ENCODE measurements around the gene AADAC. TPM values are rescaled to one million over a fixed set of nuclear protein-coding genes. Genes with fewer than 3 reads are reported as not detected.

AADAC gene
- total and polyA plus RNA-seq, 4 donors: 0.77 to 11.5 TPM; not detected in 2

DNA sequence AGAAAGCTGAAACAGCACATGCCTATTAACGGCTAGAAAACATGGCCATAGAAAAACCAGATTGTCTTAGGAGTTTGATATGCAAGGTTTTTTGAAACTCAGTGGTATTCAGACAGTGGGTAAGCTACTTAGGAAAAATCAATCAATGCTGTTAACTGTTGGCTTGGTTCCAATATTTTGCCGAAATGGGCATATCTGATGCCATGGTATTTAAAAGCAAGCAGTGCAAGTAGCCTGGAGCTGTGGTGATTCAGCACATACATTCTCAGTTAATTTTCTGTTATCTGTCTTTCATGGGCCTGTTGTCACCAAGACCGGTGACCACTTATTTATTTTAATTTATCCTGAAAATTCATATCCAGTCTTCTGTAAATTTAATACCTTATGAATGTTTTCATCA is 42.2 kb downstream of the AADAC start:
- 76 to 78% methylated on average over 3 of the region's 3 CpGs for WGBS, 2 donors
- no peaks in the 10 kb centered on the region for H3K27me3 ChIP-seq (ENCODE audit: control insufficient read depth in 1 of 2, insufficient read depth in 2 of 2, low read length in 1 of 2)
- H3K9me3 ChIP-seq (ENCODE audit: control insufficient read depth, low read length): no peaks in the 10 kb centered on the region
- no peaks in the 10 kb centered on the region for H3K4me1 ChIP-seq (ENCODE audit: control insufficient read depth in 1 of 2, insufficient read depth in 2 of 2, low read length in 2 of 2)
- no peak overlapping the region for H3K27ac ChIP-seq (ENCODE audit: low read depth in 1 of 2, low read length in 2 of 2)
- DNase-seq (no peak), ATAC-seq (ENCODE audit: low FRiP score) (no peak)
- intact Hi-C loops (cut with DNase I): no loop called here
- H3K36me3 ChIP-seq (ENCODE audit: control insufficient read depth in 1 of 2, insufficient read depth in 2 of 2, low read length in 1 of 2): no peaks in the 10 kb centered on the region
- H3K4me3 ChIP-seq (ENCODE audit: low read length in 2 of 2): no peak overlapping the region

DNA sequence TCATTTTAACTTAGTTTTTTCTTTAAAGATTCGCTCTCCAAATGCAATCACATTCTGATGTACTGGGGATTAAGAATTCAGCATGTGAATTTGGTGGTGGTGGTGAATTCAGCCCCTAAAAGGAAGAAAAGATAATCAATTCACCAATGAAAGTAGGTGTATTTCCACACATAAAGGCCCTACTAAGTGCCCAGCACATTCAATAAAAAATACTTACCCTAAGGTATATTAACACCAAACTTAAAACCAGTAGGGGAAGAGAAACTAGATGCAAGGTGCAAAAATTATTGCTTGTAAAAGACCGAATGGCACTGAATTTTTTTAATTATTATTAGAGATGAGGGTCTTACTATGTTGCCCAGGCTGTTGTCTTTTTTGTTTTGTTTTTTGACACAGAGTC is 42.7 kb downstream of the AADAC start:
- no peak overlapping the region for H3K27ac ChIP-seq (ENCODE audit: low read depth in 1 of 2, low read length in 2 of 2)
- DNase-seq (no peak), ATAC-seq (ENCODE audit: low FRiP score) (no peak)
- no peaks in the 10 kb centered on the region for H3K27me3 ChIP-seq (ENCODE audit: control insufficient read depth in 1 of 2, insufficient read depth in 2 of 2, low read length in 1 of 2)
- no peaks in the 10 kb centered on the region for H3K4me1 ChIP-seq (ENCODE audit: control insufficient read depth in 1 of 2, insufficient read depth in 2 of 2, low read length in 2 of 2)
- no peaks in the 10 kb centered on the region for H3K36me3 ChIP-seq (ENCODE audit: control insufficient read depth in 1 of 2, insufficient read depth in 2 of 2, low read length in 1 of 2)
- WGBS, 2 donors: 97 to 99% methylated on average over 2 of the region's 2 CpGs
- intact Hi-C loops (cut with DNase I): no loop called here
- H3K4me3 ChIP-seq (ENCODE audit: low read length in 2 of 2): no peak overlapping the region
- no peaks in the 10 kb centered on the region for H3K9me3 ChIP-seq (ENCODE audit: control insufficient read depth, low read length)

GRCh38 chr3:151859233-151859673 is 45.3 kb downstream of the AADAC start:
- no peak for ATAC-seq (ENCODE audit: low FRiP score)
- no peaks in the 10 kb centered on the region for H3K4me1 ChIP-seq (ENCODE audit: control insufficient read depth in 1 of 2, insufficient read depth in 2 of 2, low read length in 2 of 2)
- no peaks in the 10 kb centered on the region for H3K27me3 ChIP-seq (ENCODE audit: control insufficient read depth in 1 of 2, insufficient read depth in 2 of 2, low read length in 1 of 2)
- H3K9me3 ChIP-seq (ENCODE audit: control insufficient read depth, low read length): no peaks in the 10 kb centered on the region
- H3K36me3 ChIP-seq (ENCODE audit: control insufficient read depth in 1 of 2, insufficient read depth in 2 of 2, low read length in 1 of 2): no peaks in the 10 kb centered on the region
- H3K27ac ChIP-seq (ENCODE audit: low read depth in 1 of 2, low read length in 2 of 2): no peak overlapping the region
- DNase-seq: no peak
- 64 to 66% methylated on average over 2 of the region's 2 CpGs for WGBS, 2 donors
- H3K4me3 ChIP-seq (ENCODE audit: low read length in 2 of 2): no peak overlapping the region
- intact Hi-C loops (cut with DNase I): no loop called here

DNA sequence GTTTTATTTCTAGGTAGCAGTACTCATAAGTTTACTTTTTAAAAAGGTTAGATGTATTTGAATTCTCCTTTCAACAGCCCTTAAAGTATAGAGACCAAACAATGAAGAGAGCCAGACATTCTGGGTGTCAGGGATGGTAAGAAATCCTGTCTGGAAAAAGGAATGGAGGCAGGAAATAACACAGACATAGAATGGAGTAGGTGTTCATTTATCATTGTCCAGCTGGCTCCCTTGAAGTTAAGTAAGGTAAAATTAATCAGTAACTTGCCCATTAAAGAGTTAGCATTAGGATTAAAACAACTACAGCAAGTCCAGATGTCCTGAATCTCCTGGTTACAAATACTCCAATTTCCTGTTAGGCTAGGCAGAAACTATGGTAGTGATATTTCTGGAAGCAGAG is 46.0 kb downstream of the AADAC start:
- Histone ChIP-seq H3K27me3 (ENCODE audit: control insufficient read depth in 1 of 2, insufficient read depth in 2 of 2, low read length in 1 of 2) (no peaks in the 10 kb centered on the region), H3K27ac (ENCODE audit: low read depth in 1 of 2, low read length in 2 of 2) (no peak overlapping the region), H3K4me3 (ENCODE audit: low read length in 2 of 2) (no peak overlapping the region), H3K4me1 (ENCODE audit: control insufficient read depth in 1 of 2, insufficient read depth in 2 of 2, low read length in 2 of 2) (no peaks in the 10 kb centered on the region), H3K36me3 (ENCODE audit: control insufficient read depth in 1 of 2, insufficient read depth in 2 of 2, low read length in 1 of 2) (no peaks in the 10 kb centered on the region), H3K9me3 (ENCODE audit: control insufficient read depth, low read length) (no peaks in the 10 kb centered on the region)
- no peak for DNase-seq
- no peak for ATAC-seq (ENCODE audit: low FRiP score)
- intact Hi-C loops (cut with DNase I): no loop called here

- Histone ChIP-seq H3K4me3 (ENCODE audit: low read length in 2 of 2) (no peak overlapping the region), H3K9me3 (ENCODE audit: control insufficient read depth, low read length) (no peaks in the 10 kb centered on the region), H3K27ac (ENCODE audit: low read depth in 1 of 2, low read length in 2 of 2) (no peak overlapping the region), H3K36me3 (ENCODE audit: control insufficient read depth in 1 of 2, insufficient read depth in 2 of 2, low read length in 1 of 2) (no peaks in the 10 kb centered on the region), H3K27me3 (ENCODE audit: control insufficient read depth in 1 of 2, insufficient read depth in 2 of 2, low read length in 1 of 2) (no peaks in the 10 kb centered on the region), H3K4me1 (ENCODE audit: control insufficient read depth in 1 of 2, insufficient read depth in 2 of 2, low read length in 2 of 2) (no peaks in the 10 kb centered on the region)
- DNase-seq (no peak), ATAC-seq (ENCODE audit: low FRiP score) (no peak)
- intact Hi-C loops (cut with DNase I): no loop called here
- 74 to 81% methylated on average over 2 of the region's 2 CpGs for WGBS, 2 donors
These were observed 49.7 kb downstream of the AADAC start for GRCh38 chr3:151863611-151864010.

DNA sequence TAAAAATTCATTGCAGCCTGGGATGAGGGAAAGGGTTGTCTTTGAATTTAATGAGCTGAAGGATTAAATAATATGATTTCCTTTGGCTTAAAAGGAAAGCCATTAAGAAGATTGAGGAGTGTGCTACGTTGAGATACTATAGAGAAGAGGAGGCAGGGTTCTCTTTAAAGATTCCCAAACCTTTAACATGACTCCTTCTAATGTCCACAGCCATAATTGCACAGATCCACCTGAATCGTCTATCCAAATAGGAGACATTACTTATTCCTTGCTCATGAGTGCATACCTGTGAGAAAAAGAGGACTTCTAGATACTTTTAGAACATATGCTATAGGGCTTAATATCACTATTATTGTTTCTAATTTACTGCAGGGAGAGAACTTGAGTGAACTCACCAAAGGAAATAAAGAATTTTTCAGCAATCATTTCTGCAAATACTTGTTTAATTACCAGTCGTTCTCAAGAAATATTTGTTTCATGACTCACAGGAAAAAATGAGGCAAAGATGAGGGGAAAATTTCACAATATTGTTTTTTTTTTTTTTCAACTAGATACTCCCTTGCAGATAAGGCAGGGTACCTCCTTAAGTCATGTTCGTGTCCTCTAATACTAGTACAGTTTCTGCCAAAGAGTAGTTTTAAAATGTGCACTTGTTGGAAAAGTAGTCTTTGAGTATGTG is 50.6 kb downstream of the AADAC start:
- 34 to 39% methylated on average over 4 of the region's 4 CpGs for WGBS, 2 donors
- H3K9me3 ChIP-seq (ENCODE audit: control insufficient read depth, low read length): no peaks in the 10 kb centered on the region
- DNase-seq (no peak), ATAC-seq (ENCODE audit: low FRiP score) (peak; percentile 52)
- intact Hi-C loops (cut with DNase I): no loop called here
- H3K4me3 ChIP-seq (ENCODE audit: low read length in 2 of 2): no peak overlapping the region
- no peaks in the 10 kb centered on the region for H3K4me1 ChIP-seq (ENCODE audit: control insufficient read depth in 1 of 2, insufficient read depth in 2 of 2, low read length in 2 of 2)
- H3K27ac ChIP-seq (ENCODE audit: low read depth in 1 of 2, low read length in 2 of 2): no peak overlapping the region
- no peaks in the 10 kb centered on the region for H3K27me3 ChIP-seq (ENCODE audit: control insufficient read depth in 1 of 2, insufficient read depth in 2 of 2, low read length in 1 of 2)
- no peaks in the 10 kb centered on the region for H3K36me3 ChIP-seq (ENCODE audit: control insufficient read depth in 1 of 2, insufficient read depth in 2 of 2, low read length in 1 of 2)

- ATAC-seq (ENCODE audit: low FRiP score) (no peak), DNase-seq (no peak)
- no peaks in the 10 kb centered on the region for H3K36me3 ChIP-seq (ENCODE audit: control insufficient read depth in 1 of 2, insufficient read depth in 2 of 2, low read length in 1 of 2)
- H3K27me3 ChIP-seq (ENCODE audit: control insufficient read depth in 1 of 2, insufficient read depth in 2 of 2, low read length in 1 of 2): no peaks in the 10 kb centered on the region
- intact Hi-C loops (cut with DNase I): no loop called here
- no peak overlapping the region for H3K27ac ChIP-seq (ENCODE audit: low read depth in 1 of 2, low read length in 2 of 2)
- H3K4me3 ChIP-seq (ENCODE audit: low read length in 2 of 2): no peak overlapping the region
- 39 to 51% methylated on average over 4 of the region's 4 CpGs for WGBS, 2 donors
- no peaks in the 10 kb centered on the region for H3K9me3 ChIP-seq (ENCODE audit: control insufficient read depth, low read length)
- H3K4me1 ChIP-seq (ENCODE audit: control insufficient read depth in 1 of 2, insufficient read depth in 2 of 2, low read length in 2 of 2): peaks cover 0 to 3% of the 10 kb centered on the region in 2 donors
These were observed 52.9 kb downstream of the AADAC start for GRCh38 chr3:151866711-151867410.

DNA sequence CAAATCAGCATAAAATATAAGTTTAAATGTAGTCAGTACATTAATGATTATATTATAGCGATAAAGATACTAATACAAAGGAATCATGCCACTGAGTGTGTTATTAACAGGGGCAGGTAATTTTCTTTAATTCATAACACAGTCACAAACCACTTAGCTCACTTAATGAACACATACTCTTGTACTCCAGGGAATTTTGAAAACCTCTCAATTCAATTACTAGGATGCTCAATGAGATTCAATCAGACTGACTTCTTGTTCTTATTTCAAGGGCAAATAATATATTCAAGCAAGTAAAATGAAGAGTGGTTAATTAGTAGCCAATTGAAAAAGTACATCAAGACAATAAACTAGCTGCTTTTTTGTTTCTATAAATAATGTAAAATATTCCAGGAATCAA is 53.8 kb downstream of the AADAC start:
- Histone ChIP-seq H3K36me3 (ENCODE audit: control insufficient read depth in 1 of 2, insufficient read depth in 2 of 2, low read length in 1 of 2) (no peaks in the 10 kb centered on the region), H3K4me1 (ENCODE audit: control insufficient read depth in 1 of 2, insufficient read depth in 2 of 2, low read length in 2 of 2) (peaks cover 0 to 3% of the 10 kb centered on the region in 2 donors), H3K27me3 (ENCODE audit: control insufficient read depth in 1 of 2, insufficient read depth in 2 of 2, low read length in 1 of 2) (no peaks in the 10 kb centered on the region), H3K27ac (ENCODE audit: low read depth in 1 of 2, low read length in 2 of 2) (no peak overlapping the region), H3K4me3 (ENCODE audit: low read length in 2 of 2) (no peak overlapping the region), H3K9me3 (ENCODE audit: control insufficient read depth, low read length) (no peaks in the 10 kb centered on the region)
- 68 to 78% methylated on average over 1 of the region's 1 CpG for WGBS, 2 donors
- intact Hi-C loops (cut with DNase I): no loop called here
- ATAC-seq (ENCODE audit: low FRiP score) (no peak), DNase-seq (no peak)

DNA sequence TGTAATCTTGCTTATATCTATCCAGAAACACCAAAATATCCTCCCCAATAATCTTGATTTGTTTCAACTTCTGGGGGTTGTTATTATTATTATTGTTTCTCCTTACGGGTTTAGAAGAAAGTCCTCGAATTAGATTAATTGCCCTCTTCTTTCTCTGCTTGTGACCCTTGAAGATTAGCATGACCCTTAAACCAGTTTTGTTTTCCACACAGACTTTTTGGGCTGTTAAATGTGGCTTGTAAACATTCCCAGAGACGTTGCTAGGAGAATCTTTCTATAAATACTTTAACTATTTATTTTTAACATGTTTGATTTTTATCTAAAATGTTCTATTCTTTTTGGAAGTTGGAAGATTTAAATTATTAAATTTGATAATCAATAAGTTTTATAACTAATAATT is 55.3 kb downstream of the AADAC start:
- intact Hi-C loops (cut with DNase I): no loop called here
- ATAC-seq (ENCODE audit: low FRiP score): no peak
- Histone ChIP-seq H3K27ac (ENCODE audit: low read depth in 1 of 2, low read length in 2 of 2) (no peak overlapping the region), H3K4me1 (ENCODE audit: control insufficient read depth in 1 of 2, insufficient read depth in 2 of 2, low read length in 2 of 2) (peaks cover 0 to 3% of the 10 kb centered on the region in 2 donors), H3K9me3 (ENCODE audit: control insufficient read depth, low read length) (no peaks in the 10 kb centered on the region), H3K36me3 (ENCODE audit: control insufficient read depth in 1 of 2, insufficient read depth in 2 of 2, low read length in 1 of 2) (no peaks in the 10 kb centered on the region), H3K27me3 (ENCODE audit: control insufficient read depth in 1 of 2, insufficient read depth in 2 of 2, low read length in 1 of 2) (no peaks in the 10 kb centered on the region), H3K4me3 (ENCODE audit: low read length in 2 of 2) (no peak overlapping the region)
- WGBS, 2 donors: 37 to 42% methylated on average over 3 of the region's 3 CpGs
- no peak for DNase-seq

Data from aorta (tissue), 5 donors.